Lower leg skin (tissue), 3 donors: ENCODE measurements around the gene VIM.

Experiments used
- POLR2A ChIP-seq, 2 donors: fragments of 450-650 bp; IDR thresholded peaks; one replicate each; pipeline ENCODE4 v1.6.1; 2016 to 2017; ENCODE audit warnings: antibody characterized with exemption in 2 of 2, mild to moderate bottlenecking in 1 of 2, moderate library complexity in 1 of 2
- TF ChIP-seq, protein P1 (sequence below), 3 donors: fragments of 450-650 bp; IDR thresholded peaks; one replicate each; pipeline ENCODE4 v1.5.1; 2016; ENCODE audit warnings: antibody characterized with exemption in 3 of 3, mild to moderate bottlenecking in 3 of 3, moderate library complexity in 2 of 3

DNA sequence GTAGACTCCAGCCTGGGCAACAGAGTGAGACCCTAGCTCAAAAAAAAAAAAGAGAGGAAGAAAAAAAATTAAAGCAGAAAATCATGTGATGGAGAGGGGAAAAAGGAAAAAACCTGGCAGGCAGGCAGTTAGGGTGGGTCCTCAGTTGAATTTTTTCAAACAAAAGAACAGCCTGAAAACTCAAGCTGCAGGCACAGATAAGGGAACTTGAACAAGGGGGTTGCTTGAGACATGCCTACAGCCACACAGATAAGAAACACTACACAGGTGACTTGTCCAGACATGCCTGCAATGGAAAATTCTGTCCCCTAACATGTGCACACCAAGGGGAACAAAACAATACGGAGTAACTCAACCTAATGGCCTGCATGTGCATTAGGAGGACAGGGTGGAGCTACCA lies 19.2 kb downstream of the VIM start:
- TF ChIP-seq, protein P1, sequence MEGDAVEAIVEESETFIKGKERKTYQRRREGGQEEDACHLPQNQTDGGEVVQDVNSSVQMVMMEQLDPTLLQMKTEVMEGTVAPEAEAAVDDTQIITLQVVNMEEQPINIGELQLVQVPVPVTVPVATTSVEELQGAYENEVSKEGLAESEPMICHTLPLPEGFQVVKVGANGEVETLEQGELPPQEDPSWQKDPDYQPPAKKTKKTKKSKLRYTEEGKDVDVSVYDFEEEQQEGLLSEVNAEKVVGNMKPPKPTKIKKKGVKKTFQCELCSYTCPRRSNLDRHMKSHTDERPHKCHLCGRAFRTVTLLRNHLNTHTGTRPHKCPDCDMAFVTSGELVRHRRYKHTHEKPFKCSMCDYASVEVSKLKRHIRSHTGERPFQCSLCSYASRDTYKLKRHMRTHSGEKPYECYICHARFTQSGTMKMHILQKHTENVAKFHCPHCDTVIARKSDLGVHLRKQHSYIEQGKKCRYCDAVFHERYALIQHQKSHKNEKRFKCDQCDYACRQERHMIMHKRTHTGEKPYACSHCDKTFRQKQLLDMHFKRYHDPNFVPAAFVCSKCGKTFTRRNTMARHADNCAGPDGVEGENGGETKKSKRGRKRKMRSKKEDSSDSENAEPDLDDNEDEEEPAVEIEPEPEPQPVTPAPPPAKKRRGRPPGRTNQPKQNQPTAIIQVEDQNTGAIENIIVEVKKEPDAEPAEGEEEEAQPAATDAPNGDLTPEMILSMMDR (IDR thresholded peaks at IDR 0.05): no peak
- TF ChIP-seq POLR2A (IDR thresholded peaks at IDR 0.05): no peak
